ENCODE measurements around the gene PLEKHM1.

DNA sequence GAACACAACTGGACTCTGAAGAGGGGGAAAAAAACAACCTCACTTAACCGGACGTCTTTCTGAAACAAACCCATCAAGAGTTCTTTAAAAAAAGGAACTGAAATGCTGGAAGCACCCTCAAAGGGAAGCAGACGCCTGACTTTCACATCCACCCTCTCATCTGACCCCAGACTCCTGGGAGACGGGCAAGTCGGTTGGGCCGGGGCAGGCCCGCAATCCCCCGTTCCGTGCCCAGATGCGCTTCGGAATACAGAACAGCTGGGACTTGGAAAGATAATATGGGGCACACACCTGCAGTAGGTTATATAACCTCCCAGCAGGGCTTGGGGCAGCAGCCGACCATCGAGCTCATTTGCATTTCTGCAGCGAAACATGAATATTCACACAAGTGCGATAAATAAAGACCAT lies 61.6 kb downstream of the PLEKHM1 start:
- no peak for TF ChIP-seq CTCF (IDR thresholded peaks at IDR 0.05)
- TF ChIP-seq ZFX (IDR thresholded peaks at IDR 0.05; ENCODE audit: borderline replicate concordance): no peak
